NCI-H82 treated with DMSO at 0.1 percent for 48 hours (cell line): ENCODE measurements around the gene PCDHA7.
A peak's percentile ranks its signal among the peaks of the same experiment; 100 is the strongest.
"Not testable (repeated sequence)": the region's sequence is repeated elsewhere in the genome, so short reads cannot be mapped to it uniquely, and the experiment has no call there.

Experiments
- DNase-seq: peaks from one replicate; lab custom pipeline; 2025; ENCODE audit not compliant: unreplicated experiment; lab: John Stamatoyannopoulos, UW

PCDHA7 gene

DNA sequence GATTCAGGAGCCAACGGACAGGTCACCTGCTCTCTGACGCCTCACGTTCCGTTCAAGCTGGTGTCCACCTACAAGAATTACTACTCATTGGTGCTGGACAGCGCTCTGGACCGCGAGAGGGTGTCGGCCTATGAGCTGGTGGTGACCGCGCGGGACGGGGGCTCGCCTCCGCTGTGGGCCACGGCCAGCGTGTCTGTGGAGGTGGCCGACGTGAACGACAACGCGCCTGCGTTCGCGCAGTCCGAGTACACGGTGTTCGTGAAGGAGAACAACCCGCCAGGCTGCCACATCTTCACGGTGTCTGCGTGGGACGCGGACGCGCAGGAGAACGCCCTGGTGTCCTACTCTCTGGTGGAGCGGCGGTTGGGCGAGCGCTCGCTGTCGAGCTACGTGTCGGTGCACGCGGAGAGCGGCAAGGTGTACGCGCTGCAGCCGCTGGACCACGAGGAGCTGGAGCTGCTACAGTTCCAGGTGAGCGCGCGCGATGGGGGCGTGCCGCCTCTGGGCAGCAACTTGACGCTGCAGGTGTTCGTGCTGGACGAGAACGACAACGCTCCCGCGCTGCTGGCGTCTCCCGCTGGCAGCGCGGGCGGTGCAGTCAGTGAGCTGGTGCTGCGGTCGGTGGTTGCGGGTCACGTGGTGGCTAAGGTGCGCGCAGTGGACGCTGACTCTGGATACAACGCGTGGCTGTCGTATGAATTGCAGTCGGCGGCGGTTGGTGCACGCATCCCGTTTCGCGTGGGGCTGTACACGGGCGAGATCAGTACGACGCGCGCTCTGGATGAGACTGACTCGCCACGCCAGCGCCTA lies 23.3 kb downstream of the PCDHA7 start:
- DNase-seq = no peak

DNA sequence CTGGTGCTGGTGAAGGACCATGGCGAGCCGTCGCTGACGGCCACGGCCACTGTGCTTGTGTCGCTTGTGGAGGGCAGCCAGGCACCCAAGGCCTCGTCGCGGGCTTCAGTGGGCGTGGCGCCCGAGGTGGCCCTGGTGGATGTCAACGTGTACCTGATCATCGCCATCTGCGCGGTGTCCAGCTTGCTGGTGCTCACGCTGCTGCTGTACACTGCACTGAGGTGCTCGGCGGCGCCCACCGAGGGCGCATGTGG lies 23.8 kb downstream of the PCDHA7 start:
- DNase-seq = no peak

DNA sequence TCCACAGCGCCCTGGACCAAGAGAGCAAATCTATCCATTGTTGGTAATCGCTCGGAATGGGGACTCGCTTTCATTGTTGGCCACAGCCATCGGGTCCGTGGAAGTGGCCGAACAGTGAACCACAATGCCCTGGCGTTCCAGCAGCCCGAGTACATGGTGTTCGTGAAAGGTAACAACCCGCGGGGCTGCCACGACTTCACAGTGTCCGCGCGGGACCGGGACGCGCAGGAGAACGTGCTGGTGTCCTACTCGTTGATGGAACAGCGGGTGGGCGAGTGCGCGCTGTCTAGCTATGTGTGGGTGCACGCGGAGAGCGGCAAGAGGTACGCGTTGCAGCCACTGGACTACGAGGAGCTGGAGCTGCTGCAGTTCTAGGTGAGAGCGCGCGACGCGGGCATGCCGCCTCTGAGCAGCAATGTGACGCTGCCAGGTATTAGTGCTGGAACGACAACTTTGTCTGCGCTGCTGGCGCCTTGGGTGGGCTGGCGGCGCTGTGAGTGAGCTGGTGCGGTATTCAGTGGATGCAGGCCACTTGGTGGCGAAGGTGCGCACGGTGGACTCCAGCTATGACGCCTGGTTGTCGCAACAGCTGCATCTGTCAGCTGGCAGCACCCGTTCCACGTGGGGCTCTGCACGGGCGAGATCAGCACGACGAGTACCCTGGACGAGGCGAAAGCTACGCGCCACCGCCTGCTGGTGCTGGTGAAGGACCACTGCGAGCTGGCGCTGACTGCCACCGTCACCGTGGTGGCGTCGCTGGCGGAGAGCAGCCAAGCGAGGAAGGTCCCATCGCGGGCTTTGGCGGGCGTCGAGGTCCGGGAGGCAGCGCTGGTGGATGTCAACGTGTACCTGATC lies 28.6 kb downstream of the PCDHA7 start:
- DNase-seq = no peak

DNA sequence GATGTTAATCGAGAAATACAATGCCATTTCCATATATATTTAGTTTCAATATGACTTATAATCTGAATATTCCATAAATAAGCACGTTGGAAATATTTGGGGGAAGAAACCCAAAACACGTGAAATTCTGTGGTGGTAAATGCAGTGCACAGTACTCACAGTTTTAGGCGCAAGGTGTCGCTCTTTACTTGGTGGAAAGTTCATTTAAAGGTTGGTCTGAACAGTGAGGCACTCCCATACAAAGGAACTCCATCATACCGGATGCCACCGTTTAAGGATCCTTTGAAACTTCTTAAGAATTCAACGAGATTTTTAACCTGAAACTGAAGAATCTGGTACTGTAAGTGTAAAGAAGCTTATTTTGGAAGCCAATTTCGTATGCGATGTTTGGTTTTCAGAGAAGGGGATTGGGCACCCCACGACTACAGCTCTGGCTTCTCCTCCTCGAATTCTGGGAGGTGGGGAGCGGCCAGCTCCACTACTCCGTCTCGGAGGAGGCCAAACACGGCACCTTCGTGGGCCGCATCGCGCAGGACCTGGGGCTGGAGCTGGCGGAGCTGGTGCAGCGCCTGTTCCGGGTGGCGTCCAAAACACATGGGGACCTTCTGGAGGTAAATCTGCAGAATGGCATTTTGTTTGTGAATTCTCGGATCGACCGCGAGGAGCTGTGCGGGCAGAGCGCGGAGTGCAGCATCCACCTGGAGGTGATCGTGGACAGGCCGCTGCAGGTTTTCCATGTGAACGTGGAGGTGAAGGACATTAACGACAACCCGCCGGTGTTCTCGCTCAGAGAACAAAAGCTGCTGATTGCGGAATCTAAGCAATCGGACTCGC lies 34.9 kb downstream of the PCDHA7 start, which contains the start of gene PCDHA11:
PCDHA11 (plus strand) TSS at position 237 of the 834 bp plus-strand sequence; CDS start at position 384, 147 bp downstream.
- DNase-seq = peak; percentile 40

DNA sequence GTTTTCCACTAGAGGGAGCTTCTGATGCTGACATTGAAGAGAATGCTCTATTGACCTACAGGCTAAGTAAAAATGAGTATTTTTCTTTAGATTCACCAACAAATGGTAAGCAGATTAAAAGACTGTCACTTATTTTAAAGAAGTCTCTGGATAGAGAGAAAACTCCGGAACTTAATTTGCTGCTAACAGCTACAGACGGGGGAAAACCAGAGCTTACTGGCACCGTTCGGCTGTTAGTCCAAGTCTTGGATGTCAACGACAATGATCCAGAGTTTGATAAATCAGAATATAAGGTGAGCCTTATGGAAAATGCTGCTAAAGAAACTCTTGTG lies 35.5 kb downstream of the PCDHA7 start:
- no peak for DNase-seq

DNA sequence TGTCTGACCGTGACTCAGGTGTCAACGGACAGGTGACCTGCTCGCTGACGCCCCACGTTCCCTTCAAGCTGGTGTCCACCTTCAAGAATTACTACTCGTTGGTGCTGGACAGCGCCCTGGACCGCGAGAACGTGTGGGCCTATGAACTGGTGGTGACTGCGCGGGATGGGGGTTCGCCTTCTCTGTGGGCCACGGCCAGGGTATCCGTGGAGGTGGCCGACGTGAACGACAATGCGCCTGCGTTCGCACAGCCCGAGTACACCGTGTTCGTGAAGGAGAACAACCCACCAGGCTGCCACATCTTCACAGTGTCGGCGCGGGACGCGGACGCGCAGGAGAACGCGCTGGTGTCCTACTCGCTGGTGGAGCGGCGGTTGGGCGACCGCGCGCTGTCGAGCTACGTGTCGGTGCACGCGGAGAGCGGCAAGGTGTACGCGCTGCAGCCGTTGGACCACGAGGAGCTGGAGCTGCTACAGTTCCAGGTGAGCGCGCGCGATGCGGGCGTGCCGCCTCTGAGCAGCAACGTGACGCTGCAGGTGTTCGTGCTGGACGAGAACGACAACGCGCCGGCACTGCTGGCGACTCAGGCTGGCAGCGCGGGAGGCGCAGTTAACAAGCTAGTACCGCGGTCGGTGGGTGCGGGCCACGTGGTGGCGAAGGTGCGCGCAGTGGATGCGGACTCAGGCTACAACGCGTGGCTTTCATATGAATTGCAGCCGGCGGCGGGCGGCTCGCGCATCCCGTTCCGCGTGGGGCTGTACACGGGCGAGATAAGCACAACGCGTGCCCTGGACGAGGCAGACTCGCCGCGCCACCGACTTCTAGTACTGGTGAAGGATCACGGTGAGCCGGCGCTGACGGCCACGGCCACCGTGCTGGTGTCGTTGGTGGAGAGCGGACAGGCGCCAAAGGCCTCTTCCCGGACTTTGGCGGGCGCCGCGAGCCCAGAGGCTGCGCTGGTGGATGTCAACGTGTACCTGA lies 36.4 kb downstream of the PCDHA7 start:
- no peak for DNase-seq

DNA sequence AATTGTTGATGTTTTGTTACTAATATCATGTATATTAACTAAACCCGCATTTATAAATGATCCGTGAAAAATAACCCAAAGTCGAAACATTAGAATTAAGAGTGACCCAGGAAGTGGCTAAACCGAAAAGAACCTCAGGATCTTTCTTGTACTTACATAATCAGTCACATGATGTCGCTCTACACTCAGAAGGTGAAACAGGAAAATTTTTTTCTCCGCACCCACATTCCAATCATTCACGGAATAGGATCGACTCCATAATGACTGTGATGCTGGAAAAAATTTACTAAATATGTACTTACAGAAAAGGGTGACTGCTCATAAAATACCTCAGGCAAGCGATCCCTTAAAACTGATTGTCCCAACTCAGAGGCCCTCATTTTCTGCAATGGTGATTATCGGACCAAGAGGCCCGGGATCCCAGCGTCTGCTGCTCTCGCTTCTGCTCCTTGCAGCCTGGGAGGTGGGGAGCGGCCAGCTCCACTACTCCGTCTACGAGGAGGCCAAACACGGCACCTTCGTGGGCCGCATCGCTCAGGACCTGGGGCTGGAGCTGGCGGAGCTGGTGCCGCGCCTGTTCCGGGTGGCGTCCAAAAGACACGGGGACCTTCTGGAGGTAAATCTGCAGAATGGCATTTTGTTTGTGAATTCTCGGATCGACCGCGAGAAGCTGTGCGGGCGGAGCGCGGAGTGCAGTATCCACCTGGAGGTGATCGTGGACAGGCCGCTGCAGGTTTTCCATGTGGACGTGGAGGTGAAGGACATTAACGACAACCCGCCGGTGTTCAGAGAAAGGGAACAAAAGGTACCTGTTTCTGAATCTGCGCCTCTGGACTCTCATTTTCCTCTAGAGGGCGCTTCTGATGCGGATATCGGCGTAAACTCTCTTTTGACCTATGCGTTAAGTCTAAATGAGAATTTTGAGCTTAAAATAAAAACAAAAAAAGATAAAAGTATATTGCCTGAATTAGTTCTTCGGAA lies 41.3 kb downstream of the PCDHA7 start, which contains the start of gene PCDHA12:
PCDHA12 (plus strand) TSS at position 224 of the 981 bp plus-strand sequence; CDS start at position 389, 165 bp downstream.
- no peak for DNase-seq

DNA sequence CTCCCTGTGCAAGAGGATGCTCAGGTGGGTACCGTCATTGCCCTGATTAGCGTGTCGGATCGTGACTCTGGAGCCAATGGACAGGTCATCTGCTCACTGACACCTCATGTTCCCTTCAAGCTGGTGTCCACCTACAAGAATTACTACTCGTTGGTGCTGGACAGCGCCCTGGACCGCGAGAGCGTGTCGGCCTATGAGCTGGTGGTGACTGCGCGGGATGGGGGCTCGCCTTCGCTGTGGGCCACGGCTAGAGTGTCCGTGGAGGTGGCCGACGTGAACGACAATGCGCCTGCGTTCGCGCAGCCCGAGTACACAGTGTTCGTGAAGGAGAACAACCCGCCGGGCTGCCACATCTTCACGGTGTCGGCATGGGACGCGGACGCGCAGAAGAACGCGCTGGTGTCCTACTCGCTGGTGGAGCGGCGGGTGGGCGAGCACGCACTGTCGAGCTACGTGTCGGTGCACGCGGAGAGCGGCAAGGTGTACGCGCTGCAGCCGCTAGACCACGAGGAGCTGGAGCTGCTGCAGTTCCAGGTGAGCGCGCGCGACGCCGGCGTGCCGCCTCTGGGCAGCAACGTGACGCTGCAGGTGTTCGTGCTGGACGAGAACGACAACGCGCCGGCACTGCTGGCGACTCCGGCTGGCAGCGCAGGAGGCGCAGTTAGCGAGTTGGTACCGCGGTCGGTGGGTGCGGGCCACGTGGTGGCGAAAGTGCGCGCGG lies 42.6 kb downstream of the PCDHA7 start:
- DNase-seq = not testable (repeated sequence)

DNA sequence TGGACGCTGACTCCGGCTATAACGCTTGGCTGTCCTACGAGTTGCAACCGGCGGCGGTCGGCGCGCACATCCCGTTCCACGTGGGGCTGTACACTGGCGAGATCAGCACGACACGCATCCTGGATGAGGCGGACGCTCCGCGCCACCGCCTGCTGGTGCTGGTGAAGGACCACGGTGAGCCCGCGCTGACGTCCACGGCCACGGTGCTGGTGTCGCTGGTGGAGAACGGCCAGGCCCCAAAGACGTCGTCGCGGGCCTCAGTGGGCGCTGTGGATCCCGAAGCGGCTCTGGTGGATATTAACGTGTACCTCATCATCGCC lies 43.2 kb downstream of the PCDHA7 start:
- DNase-seq = no peak

DNA sequence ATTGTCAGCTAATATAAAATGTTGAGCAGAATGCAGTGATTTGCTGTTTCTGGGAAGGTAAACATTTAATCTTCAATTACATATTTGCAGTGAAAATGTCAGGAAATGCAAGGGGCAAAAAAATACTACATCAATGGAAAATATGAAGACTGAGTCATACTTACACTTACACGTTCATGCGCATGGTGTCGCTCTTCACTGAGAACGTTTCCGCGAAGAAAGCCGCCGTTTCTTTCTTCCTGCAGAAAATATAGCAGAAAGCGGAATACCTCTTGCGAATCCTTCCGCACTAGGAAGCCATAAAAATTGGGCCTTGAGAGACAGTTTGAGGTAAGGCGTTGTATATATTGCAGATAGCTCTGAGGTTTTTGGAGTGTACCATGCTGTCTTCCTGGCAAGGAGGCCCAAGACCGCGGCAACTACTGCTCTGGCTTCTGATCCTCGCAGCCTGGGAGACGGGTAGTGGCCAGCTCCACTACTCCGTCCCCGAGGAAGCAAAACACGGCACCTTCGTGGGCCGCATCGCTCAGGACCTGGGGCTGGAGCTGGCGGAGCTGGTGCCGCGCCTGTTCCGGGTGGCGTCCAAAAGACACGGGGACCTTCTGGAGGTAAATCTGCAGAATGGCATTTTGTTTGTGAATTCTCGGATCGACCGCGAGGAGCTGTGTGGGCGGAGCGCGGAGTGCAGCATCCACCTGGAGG lies 48.0 kb downstream of the PCDHA7 start, which contains the start of gene PCDHA13:
PCDHA13 (plus strand) TSS at position 236 of the 702 bp plus-strand sequence; CDS start at position 381, 145 bp downstream.
- no peak for DNase-seq

DNA sequence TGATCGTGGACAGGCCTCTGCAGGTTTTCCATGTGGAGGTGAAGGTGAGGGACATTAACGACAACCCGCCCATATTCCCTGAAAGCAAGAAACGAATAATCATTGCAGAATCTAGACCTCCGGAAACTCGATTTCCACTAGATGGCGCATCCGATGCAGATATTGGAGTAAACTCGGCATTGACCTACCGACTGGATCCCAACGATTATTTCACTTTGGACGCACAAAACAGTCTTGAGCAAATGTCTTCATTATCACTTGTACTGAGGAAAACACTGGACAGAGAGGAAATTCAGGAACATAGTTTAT lies 48.5 kb downstream of the PCDHA7 start:
- DNase-seq = no peak

DNA sequence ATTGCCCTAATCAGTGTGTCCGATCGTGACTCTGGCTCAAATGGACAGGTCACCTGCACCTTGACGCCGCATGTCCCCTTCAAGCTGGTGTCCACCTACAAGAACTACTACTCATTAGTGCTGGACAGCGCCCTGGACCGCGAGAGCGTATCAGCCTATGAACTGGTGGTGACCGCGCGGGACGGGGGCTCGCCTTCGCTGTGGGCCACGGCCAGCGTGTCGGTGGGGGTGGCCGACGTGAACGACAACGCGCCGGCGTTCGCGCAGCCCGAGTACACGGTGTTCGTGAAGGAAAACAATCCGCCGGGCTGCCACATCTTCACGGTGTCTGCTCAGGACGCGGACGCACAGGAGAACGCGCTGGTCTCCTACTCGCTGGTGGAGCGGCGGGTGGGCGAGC lies 49.3 kb downstream of the PCDHA7 start:
- DNase-seq = no peak

DNA sequence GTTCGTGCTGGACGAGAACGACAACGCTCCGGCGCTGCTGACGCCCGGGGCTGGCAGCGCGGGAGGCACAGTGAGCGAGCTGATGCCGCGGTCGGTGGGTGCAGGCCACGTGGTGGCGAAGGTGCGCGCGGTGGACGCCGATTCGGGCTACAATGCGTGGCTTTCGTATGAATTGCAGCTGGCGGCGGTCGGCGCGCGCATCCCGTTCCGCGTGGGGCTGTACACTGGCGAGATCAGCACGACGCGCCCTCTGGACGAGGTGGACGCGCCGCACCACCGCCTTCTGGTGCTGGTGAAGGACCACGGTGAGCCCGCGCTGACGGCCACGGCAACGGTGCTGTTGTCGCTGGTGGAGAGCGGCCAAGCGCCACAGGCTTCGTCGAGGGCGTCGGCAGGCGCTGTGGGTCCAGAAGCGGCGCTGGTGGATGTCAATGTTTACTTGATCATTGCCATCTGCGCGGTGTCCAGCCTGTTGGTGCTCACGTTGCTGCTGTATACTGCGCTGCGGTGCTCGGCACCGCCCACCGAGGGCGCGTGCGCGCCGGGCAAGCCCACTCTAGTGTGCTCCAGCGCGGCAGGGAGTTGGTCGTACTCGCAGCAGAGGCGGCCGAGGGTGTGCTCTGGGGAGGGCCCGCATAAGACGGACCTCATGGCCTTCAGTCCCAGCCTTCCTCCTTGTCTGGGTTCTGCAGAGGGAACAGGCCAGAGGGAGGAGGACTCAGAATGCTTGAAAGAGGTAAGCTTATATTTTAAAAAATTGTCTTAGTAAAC lies 50.0 kb downstream of the PCDHA7 start:
- no peak for DNase-seq
